Uterus (tissue), 2 donors: ENCODE results near the gene DNM3.

Experiments
- POLR2A ChIP-seq, 2 donors: fragments of 450-650 bp; IDR thresholded peaks; one replicate each; pipeline ENCODE4 v1.6.1; 2016; ENCODE audit warnings: antibody characterized with exemption in 2 of 2, mild to moderate bottlenecking in 1 of 2, moderate library complexity in 1 of 2
- TF ChIP-seq, protein P1 (sequence below), 4 experiments: fragments of 200-600 bp in 2 of 4; fragments of 450-650 bp in 2 of 4; sonication (generic) in 2 of 4; IDR thresholded peaks; one replicate each; pipeline ENCODE4 v1.5.1; 2016 to 2019; ENCODE audit warnings: antibody characterized with exemption in 4 of 4, mild to moderate bottlenecking in 2 of 4, moderate library complexity in 1 of 4

- TF ChIP-seq, protein P1, sequence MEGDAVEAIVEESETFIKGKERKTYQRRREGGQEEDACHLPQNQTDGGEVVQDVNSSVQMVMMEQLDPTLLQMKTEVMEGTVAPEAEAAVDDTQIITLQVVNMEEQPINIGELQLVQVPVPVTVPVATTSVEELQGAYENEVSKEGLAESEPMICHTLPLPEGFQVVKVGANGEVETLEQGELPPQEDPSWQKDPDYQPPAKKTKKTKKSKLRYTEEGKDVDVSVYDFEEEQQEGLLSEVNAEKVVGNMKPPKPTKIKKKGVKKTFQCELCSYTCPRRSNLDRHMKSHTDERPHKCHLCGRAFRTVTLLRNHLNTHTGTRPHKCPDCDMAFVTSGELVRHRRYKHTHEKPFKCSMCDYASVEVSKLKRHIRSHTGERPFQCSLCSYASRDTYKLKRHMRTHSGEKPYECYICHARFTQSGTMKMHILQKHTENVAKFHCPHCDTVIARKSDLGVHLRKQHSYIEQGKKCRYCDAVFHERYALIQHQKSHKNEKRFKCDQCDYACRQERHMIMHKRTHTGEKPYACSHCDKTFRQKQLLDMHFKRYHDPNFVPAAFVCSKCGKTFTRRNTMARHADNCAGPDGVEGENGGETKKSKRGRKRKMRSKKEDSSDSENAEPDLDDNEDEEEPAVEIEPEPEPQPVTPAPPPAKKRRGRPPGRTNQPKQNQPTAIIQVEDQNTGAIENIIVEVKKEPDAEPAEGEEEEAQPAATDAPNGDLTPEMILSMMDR (IDR thresholded peaks at IDR 0.05), result no peak
- TF ChIP-seq POLR2A (IDR thresholded peaks at IDR 0.05), result no peak
Measured at GRCh38 chr1:172132836-172133235, 291.5 kb downstream of the DNM3 start.
